Measurements from ENCODE around the gene MAP3K15.

GRCh38 chrX:19347916-19348315, 167.4 kb downstream of the MAP3K15 start:
- TF ChIP-seq SP1 (CRISPR knock-in tag; conservative IDR thresholded peaks at IDR 0.05) (no peak), NR3C1 (CRISPR knock-in tag; conservative IDR thresholded peaks at IDR 0.05; ENCODE audit: low read depth) (no peak), FOXP4 (CRISPR knock-in tag; IDR thresholded peaks at IDR 0.05) (no peak), PRDM15 (CRISPR knock-in tag; IDR thresholded peaks at IDR 0.05) (no peak), CTCF (IDR thresholded peaks at IDR 0.05) (no peak), FOXK1 (CRISPR knock-in tag; IDR thresholded peaks at IDR 0.05) (no peak), ATF3 (CRISPR knock-in tag; conservative IDR thresholded peaks at IDR 0.05) (no peak)

All from WTC11 (cell line).